OCI-M2 (cell line): ENCODE results near the gene GPD1L.
A peak's percentile ranks its signal among the peaks of the same experiment; 100 is the strongest.

Experiments
- DNase-seq: peaks from one replicate; lab custom pipeline; 2025; ENCODE audit not compliant: unreplicated experiment; lab: John Stamatoyannopoulos, UW

Gene GPD1L

GRCh38 chr3:32132706-32133105 lies 26.3 kb downstream of the GPD1L start:
- no peak for DNase-seq

- DNase-seq, result no peak
Observed at GRCh38 chr3:32136703-32137102, 30.3 kb downstream of the GPD1L start.

- no peak for DNase-seq
Observed at GRCh38 chr3:32137870-32138269, 31.4 kb downstream of the GPD1L start.

GRCh38 chr3:32138545-32139104 lies 32.2 kb downstream of the GPD1L start:
- DNase-seq, result no peak

DNA sequence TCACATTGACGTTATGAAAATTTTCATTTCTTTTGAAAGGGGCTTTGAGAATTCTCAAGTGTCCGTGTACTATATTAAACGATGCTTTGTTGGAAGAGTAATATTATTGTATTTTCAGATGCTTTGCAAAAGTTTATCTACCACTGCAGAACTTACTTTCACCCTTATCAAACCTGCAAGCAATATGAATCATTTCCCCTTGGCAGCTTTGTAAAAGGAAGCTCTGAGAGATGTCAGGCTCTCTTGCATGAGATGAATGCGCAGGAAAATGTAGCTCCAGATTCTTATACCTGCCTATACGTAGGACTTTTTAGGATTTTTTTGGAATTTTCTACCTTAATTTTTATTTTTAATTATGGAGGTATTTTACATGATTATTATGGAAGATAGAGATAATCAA lies 34.5 kb downstream of the GPD1L start:
- no peak for DNase-seq

GRCh38 chr3:32143849-32144757 lies 37.7 kb downstream of the GPD1L start:
- DNase-seq, result peak; percentile 43

DNA sequence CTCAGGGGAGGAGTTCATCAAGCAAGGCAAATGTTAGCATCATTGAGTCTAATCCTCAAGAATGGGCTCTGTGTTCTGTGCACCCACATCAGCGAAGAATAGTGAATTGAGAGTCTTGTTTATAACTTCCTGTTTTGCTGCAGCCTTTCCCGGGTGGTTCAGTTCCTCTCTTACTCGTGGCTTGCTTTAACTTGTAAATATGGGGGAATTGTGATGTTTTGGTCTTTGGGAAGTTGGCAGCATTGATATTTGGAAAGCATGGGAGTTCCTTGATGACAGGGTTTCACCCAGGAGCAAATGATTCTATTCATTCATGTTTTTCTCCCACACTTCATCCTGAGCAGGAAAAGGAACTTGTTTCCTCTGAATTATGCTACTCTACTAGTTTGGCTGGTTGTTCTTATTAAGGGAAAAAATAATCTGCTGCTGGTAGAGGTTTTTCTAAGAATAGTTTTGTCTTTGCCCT lies 40.4 kb downstream of the GPD1L start:
- no peak for DNase-seq

GRCh38 chr3:32147509-32147908 lies 41.1 kb downstream of the GPD1L start:
- no peak for DNase-seq

DNA sequence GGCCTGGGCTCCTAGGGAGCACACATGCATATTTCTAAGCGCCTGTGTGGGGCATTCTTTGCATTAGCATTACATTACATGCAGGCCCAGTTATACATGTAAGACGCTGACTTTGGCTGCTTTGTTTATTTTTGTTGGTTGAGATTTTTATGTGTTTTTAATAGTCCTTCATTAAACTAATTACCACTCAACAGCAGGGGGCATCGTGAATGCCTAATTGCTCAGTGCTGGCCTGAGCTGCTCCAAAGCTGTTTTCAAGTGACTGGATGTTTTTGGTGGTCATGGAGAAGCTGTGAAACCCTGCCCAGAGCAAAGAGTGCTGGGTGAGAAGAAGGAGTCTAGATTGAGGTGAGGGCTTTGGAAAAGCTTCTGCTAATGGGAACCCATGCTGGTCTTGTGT lies 41.5 kb downstream of the GPD1L start:
- DNase-seq, result no peak

GRCh38 chr3:32148351-32148750 lies 41.9 kb downstream of the GPD1L start:
- no peak for DNase-seq

DNA sequence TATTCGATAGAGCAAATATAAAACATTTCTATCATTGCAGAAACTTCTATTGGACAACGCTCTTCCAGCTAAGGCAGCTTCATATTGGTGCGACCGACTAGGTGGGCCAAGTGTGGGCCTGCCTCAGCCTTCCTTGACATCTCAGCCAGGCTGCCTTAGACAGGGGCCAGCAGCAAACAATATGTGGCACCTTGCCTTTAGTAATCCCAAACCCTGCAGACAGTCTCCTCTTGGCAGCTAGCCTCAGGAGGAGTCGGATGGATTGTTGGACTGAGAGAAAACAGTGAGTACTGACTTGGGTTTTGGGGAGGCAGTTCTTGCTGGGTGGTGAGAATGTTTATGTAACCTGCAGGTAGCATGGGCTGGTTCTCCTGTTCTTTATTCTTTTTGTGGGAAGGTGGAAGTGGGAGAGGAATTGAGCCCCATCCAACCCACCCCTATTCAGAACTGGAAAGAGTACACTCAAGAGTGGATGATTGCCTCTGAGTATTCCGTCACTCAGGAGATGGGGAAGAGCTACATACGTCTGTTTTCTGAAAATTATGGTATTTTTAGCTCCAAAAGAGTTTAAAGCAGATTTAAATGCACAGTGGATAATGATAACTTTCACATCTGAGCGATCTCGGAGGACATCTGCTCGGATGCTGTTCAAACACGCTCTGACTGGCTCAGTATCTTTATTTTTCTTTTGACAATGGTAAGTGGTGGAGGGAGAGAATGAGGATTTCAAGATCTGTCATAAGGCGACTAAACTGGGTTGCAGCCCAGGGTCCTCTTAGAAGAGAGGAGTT lies 47.2 kb downstream of the GPD1L start:
- no peak for DNase-seq

GRCh38 chr3:32154205-32154579 lies 47.8 kb downstream of the GPD1L start:
- no peak for DNase-seq

GRCh38 chr3:32155117-32155516 lies 48.7 kb downstream of the GPD1L start:
- no peak for DNase-seq

- DNase-seq, result no peak
Observed at GRCh38 chr3:32157600-32158264, 51.3 kb downstream of the GPD1L start.

- no peak for DNase-seq
Observed at GRCh38 chr3:32160706-32161214, 54.3 kb downstream of the GPD1L start.

- no peak for DNase-seq
Observed at GRCh38 chr3:32165442-32165841, 59.0 kb downstream of the GPD1L start.

DNA sequence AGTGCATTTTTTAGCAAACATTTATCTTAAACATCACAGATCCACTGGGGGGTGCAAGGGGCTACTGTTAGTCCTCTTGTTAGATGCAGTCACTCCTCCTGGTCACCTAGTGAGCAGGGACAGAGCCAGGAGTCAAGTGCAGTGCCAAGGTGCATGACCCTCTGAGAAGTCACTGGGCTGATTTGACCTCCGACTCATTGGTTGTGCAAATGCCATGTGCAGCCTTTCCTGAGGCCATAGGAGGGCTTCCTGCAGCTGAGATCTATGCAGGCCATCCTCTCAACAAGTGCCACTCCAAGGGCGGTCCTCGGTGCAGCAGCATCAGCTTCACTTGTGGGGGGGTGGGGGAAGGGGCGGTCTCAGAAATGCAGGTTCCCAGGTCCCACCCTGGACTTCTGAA lies 60.2 kb downstream of the GPD1L start:
- DNase-seq, result no peak

- no peak for DNase-seq
Observed at GRCh38 chr3:32172420-32172819, 66.0 kb downstream of the GPD1L start.

- peak; percentile 16 for DNase-seq
Observed at GRCh38 chr3:32175607-32176197, 69.3 kb downstream of the GPD1L start.

DNA sequence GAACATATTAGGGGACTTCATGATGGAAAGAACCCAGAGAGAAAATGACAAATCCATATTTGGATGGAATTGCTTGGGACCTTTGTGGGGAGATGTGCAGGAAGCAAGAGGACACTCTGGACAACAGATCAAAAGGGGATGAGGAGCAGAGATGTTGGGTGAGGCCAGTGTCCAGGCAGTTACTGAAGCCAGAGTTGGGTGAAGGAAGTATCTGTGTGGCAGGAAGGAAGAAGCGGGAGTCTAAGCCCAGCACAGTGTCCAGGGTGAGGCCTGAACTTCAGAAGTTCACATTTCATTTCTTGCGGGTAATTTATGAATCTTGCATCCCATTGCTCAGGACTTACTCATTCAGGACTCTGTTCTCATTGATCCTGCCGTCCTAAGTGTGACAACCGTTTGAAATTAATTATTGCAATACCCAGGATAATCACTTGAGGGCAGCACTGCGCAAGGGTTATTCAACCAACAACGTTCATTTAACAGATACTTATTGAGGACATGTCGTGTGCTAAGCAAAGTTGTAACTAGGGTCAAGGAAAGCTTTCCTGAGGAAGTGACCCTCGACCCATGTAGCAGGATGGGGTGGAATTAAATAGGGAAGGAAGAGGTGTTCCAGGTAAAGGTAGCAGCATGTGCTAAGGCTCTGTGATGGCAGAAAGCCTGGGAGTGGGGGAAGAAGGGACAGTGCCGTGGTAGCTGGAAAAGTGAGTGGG lies 70.7 kb downstream of the GPD1L start:
- peak; percentile 61 for DNase-seq
